Forelimb muscle (tissue), 1 donor: ENCODE results near the gene NOC3L. TPM values are rescaled to one million over a fixed set of nuclear protein-coding genes. Genes with fewer than 3 reads are reported as not detected.
"Not testable (repeated sequence)": the region's sequence is repeated elsewhere in the genome, so short reads cannot be mapped to it uniquely, and the experiment has no call there.

Source experiments
- DNase-seq: peaks from one replicate; pipeline ENCODE4 v3.0.0-alpha.2; 2013; ENCODE audit warnings: low read depth
- polyA plus RNA-seq: library from polyadenylated mRNA; unstranded; fragments of 120-200 nt; gene quantifications from one replicate; pipeline ENCODE4 v1.2.1, GENCODE V29; 2013; ENCODE audit not compliant: insufficient read length

The NOC3L gene
- polyA plus RNA-seq, 1 donor, result 14.7 TPM

GRCh38 chr10:94361171-94361794, 1.5 kb downstream of the NOC3L start:
- no peak for DNase-seq

- DNase-seq, result no peak
Measured at GRCh38 chr10:94358480-94358879, 4.3 kb downstream of the NOC3L start.

DNA sequence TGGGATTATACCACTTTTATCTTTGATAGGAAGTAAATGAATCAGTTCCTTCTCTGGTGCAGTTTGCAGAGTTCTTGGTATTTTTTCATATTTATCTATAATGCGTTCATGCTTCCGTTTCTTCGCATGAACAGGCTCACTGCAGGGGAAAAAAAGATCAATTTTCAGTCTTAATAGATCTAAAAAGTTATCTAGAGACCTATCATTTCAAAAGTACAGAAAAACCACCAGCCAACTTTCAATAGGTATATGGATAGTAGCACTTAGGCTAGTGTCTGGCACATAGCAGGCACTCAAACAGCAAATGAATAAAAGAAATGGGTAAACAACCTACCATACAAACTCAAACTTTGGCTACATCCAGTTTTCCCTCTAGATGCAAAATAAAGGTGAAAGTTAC, 5.5 kb downstream of the NOC3L start:
- DNase-seq, result no peak

DNA sequence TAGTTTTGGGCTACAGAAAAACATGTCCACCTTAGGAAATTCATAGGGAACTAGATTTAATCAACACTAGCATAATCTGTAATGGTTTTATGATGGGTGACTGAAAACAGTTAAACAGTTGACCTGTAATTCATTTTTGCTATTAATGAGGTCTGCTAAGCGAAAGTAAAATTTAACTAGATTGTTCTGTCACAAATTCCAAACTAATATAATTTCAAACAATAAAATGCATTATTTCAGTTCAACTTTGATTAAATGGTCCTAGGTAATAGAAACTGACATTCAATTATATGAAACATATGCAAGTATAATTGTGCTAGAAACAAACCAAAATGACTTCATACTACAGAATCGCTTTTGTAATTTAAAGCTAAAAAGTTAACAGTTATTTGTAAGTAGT, 6.9 kb downstream of the NOC3L start:
- DNase-seq, result no peak

DNA sequence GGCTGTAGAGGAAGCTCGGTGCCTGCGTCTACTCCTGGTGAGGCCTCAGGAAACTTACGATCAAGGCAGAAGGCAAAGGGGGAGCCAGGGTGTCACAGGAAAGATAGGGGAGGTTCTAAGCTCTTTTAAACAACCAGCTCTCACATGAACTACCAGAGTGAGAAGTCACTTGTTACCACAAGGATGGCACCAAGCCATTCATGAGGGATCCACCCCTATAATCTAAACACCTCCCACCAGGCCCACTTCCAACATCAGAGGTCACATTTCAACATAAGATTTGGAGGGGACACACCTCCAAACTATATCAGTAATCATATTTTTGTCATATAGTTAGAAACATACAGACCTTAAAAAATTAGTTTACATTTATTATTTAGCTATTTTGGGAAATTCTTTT, 9.4 kb downstream of the NOC3L start:
- DNase-seq, result no peak

DNA sequence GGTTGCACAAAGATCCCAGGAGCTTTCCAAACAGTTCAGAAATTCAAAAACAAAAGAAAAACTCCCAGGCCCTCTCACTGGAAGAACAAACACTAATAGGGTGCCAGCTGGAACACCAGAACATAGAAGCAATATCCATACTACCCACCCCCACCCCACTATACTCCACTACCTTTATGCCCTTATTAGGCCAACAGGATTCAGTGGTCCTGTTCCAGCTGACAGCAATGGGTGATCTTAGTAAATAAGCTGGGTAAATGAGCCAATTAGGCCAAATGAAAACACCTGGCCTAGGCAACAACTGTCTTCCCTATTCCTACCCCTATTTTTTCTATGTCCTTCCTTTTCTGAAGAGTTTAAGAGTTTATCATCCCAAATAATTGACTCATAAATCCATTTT, 11.7 kb downstream of the NOC3L start:
- DNase-seq, result no peak

DNA sequence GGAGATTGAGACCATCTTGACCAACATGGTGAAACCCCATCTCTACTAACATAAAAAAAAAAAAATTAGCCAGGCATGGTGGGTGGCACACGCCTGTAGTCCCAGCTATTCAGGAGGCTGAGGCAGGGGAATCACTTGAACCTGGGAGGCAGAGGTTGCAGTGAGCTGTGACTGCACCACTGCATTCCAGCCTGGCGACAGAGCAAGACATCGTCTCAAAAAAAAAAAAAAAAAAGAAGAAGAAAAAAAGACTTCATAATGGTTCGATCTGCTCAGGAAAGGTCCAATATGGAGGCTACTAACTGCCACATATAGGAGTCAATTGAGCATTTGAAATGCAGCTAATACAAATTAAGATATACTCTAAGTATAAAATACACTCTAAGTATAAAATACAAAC, 12.2 kb downstream of the NOC3L start:
- not testable (repeated sequence) for DNase-seq

GRCh38 chr10:94349327-94349726, 13.4 kb downstream of the NOC3L start:
- DNase-seq, result no peak

- DNase-seq, result no peak
Measured at GRCh38 chr10:94344522-94345122, 18.1 kb downstream of the NOC3L start.

DNA sequence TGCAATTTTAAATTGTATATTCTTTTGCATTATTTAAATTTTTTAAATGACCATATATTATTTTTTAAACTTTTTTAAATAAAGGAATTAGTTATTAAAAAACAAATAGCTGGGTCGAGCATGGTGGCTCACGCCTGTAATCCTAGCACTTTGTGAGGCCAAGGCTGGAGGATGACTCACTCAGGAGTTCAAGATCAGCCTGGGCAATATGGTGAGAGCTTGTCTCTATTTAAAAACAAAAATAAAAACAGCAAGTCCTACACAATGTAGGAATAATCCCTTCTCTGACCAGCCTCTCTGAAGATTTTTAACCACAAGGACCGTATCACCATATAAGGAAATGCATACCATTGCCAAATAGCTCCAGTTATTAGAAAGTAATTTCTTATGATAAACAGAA, 19.6 kb downstream of the NOC3L start:
- no peak for DNase-seq

GRCh38 chr10:94334857-94335256, 27.9 kb downstream of the NOC3L start:
- no peak for DNase-seq

GRCh38 chr10:94333051-94333450, 29.7 kb downstream of the NOC3L start:
- DNase-seq, result no peak

DNA sequence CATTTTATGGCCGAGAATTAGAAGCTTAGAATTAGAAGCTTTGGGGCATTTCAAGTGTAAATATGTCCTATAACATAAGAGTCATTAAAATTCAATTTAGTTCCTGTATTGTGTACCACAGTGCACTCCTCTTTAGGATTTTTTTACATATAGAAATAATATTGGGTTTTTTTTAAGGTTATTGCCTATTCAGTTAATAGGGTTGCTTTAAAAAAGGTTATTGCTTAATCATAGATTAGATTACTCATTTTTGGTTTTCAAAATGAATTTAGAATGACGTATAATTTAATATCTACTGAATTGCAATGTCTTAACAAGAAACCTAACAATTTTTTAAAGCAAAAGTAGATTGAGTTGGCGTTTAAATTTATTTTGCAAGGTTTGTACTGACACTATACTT, 34.1 kb downstream of the NOC3L start:
- DNase-seq, result no peak

- no peak for DNase-seq
Measured at GRCh38 chr10:94327649-94328048, 35.1 kb downstream of the NOC3L start.

DNA sequence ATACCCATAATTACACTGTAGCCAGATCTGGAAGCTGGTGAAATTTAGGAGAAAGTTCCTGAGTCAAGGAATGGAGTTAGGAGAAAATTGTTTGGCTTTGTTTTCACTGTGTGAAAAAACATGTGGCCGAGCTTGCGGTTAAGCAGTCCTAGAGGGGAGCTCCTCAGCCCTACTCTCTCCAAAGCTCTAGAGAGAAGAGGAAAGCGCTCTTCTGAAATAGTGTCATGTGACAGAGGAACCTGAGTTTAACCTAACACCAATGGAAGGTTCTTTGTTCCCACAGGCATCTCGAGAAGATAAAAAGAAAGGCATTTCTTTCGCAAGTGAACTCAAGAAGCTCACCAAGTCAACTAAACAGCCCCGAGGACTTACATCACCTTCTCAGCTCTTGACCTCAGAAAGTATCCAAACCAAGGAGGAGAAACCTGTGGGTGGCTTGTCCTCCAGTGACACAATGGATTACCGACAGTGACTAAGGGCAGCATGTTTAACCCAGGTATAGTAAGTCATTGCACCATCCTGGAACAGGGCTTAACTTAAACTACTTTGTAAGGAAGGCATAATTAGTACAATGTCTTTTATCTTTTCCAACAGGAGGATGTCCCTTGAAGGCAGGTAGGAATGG, 38.0 kb downstream of the NOC3L start:
- DNase-seq, result no peak

DNA sequence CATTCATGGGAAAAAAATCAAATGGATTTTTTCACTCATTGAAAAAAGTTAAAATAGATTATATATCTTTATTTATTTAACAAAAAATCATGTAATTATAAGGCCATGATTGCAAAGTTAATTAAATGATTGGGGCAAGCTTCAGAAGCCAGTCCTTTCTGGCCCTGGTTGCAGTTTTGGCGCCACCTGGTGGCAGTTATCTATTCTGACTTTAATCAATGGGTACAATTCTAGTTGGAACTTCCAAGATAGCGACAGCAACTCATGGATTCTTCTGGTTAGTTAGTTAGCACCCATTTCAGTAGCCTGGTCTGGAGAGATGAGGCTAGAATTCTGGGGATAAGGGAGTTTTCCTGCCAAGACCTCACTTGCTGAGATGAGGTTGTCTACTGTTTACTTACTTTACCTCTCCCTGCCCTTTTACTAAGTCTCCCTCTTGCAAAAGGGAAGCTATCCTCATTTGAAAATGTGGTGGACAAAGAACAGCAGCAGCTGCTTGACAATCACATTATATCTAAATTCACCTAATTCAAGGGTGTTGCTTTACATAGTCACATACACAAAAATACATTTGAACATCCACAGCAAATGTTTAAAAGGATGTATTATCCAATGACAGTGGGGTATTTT, 42.3 kb downstream of the NOC3L start:
- DNase-seq, result peak; percentile 35

DNA sequence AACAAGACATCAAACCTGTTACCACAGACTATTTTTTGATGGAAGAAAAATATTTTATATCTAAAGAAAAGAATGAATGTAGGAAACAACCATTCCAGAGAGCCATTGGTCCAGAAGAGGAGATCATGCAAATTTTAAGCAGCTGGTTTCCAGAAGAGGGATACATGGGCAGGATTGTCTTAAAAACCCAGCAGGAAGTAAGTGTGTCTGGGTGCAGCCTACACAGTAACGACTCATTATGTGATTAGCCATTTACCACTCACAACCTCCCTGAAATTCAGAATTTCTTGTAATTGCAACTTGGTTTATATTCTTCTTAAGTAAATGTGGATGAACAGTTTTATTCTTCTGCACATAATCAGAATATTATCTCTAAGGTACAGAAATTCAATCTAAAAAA, 46.2 kb downstream of the NOC3L start:
- DNase-seq, result no peak

- peak; percentile 84 for DNase-seq
Measured at GRCh38 chr10:94315975-94316464, 46.7 kb downstream of the NOC3L start.

- DNase-seq, result no peak
Measured at GRCh38 chr10:94315024-94315451, 47.7 kb downstream of the NOC3L start.

GRCh38 chr10:94310369-94310768, 52.4 kb downstream of the NOC3L start:
- DNase-seq, result no peak

DNA sequence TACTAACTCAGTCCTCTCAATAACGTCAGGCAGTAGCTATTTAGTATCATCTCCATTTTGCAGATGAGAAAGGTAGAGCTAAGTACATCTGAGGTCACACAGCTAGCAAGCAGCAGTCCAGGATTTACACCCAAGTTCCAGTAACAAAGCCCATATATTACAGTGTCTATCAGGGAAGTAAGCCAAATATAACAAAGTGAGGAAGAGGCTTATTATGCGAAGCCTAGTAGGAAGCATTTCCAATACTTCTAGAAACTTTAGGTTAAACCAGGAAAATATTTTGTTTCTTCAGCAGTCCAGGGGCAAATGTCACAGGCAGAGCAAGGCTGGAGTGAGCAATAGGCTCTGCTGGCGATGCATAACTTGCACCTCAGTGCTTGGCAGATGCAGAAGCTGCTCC, 53.9 kb downstream of the NOC3L start:
- no peak for DNase-seq

GRCh38 chr10:94307046-94307615, 55.6 kb downstream of the NOC3L start:
- no peak for DNase-seq
